HepG2 (cell line): Measurements from ENCODE around the gene PLIN3. TPM values are rescaled to one million over a fixed set of nuclear protein-coding genes. Genes with fewer than 3 reads are reported as not detected.

Experiments
- ATAC-seq: fragments of 200-7000 bp; cut with Tn5 transposase; 3 replicates; pipeline ENCODE4 v1.9.1; 2020; ENCODE audit warnings: mild to moderate bottlenecking, moderate library complexity
- BruUV-seq: library from RNA; stranded (reverse); fragments of 400-500 nt; replicated peaks from 2 replicates; lab custom pipeline; 2021; lab: Mats Ljungman, UMichigan
- CTCF ChIA-PET: fragments of 300-600 bp; formaldehyde crosslinking; extraction: SDS; loops from one replicate; lab custom pipeline; 2021; ENCODE audit warnings: low total read pairs, inconsistent platforms, low intra/inter-chr PET ratio; lab: Yijun Ruan, JAX
- POLR2A ChIA-PET: fragments of 350-600 bp; sonication (Branson Sonifier 250); formaldehyde crosslinking; loops from one replicate; lab custom pipeline; 2020; ENCODE audit warnings: antibody characterized with exemption, inconsistent platforms; lab: Yijun Ruan, JAX
- DNase-seq: peaks from one replicate; pipeline ENCODE4 v3.0.0-alpha.2; 2015; ENCODE audit warnings: low spot score
- FAIRE-seq: peaks from 3 replicates; lab custom pipeline; 2011; peaks lifted over from hg19 to GRCh38; lab: Jason Lieb, UNC
- H2AFZ ChIP-seq: one replicate; pipeline ENCODE4 v1.6.1; 2011; ENCODE audit warnings: low read length, inconsistent platforms
- H3K27ac ChIP-seq: fragments of 300-600 bp; 3 replicates; pipeline ENCODE4 v1.8.0; 2011; ENCODE audit warnings: mixed run types, mild to moderate bottlenecking, mixed read lengths, low read length, inconsistent platforms; ENCODE audit not compliant: insufficient read depth; ENCODE audit errors: extremely low read length
- H3K27me3 ChIP-seq, 2 experiments: fragments of 200-600 bp in 1 of 2; 2 replicates in 1 of 2; 3 replicates in 1 of 2; pipeline versions ENCODE4 v1.6.0 to v1.8.0; 2011; ENCODE audit warnings: low read length in 2 of 2, mild to moderate bottlenecking in 2 of 2, moderate library complexity in 2 of 2, inconsistent platforms in 1 of 2; ENCODE audit not compliant: insufficient read depth in 2 of 2, control insufficient read depth in 1 of 2
- H3K36me3 ChIP-seq, 2 experiments: fragments of 200-600 bp in 1 of 2; replicated peaks in 1 of 2; 2 replicates in 1 of 2; 3 replicates in 1 of 2; pipeline versions ENCODE4 v1.5.1 to v1.8.0; 2011; ENCODE audit warnings: low read length in 2 of 2, inconsistent platforms in 1 of 2; ENCODE audit not compliant: insufficient read depth in 2 of 2, control insufficient read depth in 1 of 2
- H3K4me1 ChIP-seq: 2 replicates; pipeline ENCODE4 v1.5.1; 2012; ENCODE audit warnings: low read length, inconsistent platforms; ENCODE audit not compliant: insufficient read depth
- H3K4me2 ChIP-seq: 2 replicates; pipeline ENCODE4 v1.6.0; 2011; ENCODE audit warnings: low read depth, low read length, inconsistent platforms
- H3K4me3 ChIP-seq, 3 experiments: fragments of 200-600 bp in 1 of 3; sonication (generic), shearing (Covaris generic) in 1 of 3; replicated peaks in 1 of 3; 2 replicates each; pipeline ENCODE4 v1.5.1; 2011 to 2016; ENCODE audit warnings: low read length in 3 of 3, inconsistent platforms in 2 of 3, low read depth in 2 of 3, mild to moderate bottlenecking in 2 of 3, control low read depth in 1 of 3, mixed read lengths in 1 of 3; ENCODE audit not compliant: insufficient read depth in 1 of 3
- H3K79me2 ChIP-seq: one replicate; pipeline ENCODE4 v1.6.1; 2011; ENCODE audit warnings: low read length, inconsistent platforms; ENCODE audit not compliant: insufficient read depth
- H3K9ac ChIP-seq: 2 replicates; pipeline ENCODE4 v1.6.0; 2011; ENCODE audit warnings: mild to moderate bottlenecking, low read depth, low read length, inconsistent platforms; ENCODE audit not compliant: insufficient read depth
- H3K9me3 ChIP-seq: 2 replicates; pipeline ENCODE4 v1.5.1; 2012; ENCODE audit warnings: mild to moderate bottlenecking, low read length
- H4K20me1 ChIP-seq: 2 replicates; pipeline ENCODE4 v1.6.0; 2011; ENCODE audit warnings: inconsistent platforms, mild to moderate bottlenecking, low read length, moderate library complexity; ENCODE audit not compliant: insufficient read depth
- ATF7 ChIP-seq, 2 experiments: fragments of 450-650 bp in 1 of 2; sonication (generic) in 1 of 2; formaldehyde crosslinking in 1 of 2; IDR thresholded peaks; 2 replicates each; pipeline versions ENCODE4 v1.4.0 to v1.6.1; 2016 to 2020; ENCODE audit warnings: antibody characterized with exemption in 1 of 2, mild to moderate bottlenecking in 1 of 2, missing genetic modification reagents in 1 of 2
- FOXA1 ChIP-seq, 2 experiments: fragments of 450-650 bp in 1 of 2; sonication (generic) in 1 of 2; formaldehyde crosslinking in 1 of 2; IDR thresholded peaks; 2 replicates each; pipeline versions ENCODE4 v1.4.0 to v1.6.1; 2016 to 2020; ENCODE audit warnings: missing genetic modification reagents in 1 of 2
- KDM1A ChIP-seq: IDR thresholded peaks from 2 replicates; pipeline ENCODE4 v1.6.1; 2016; ENCODE audit warnings: missing compliant biosample characterization
- MAX ChIP-seq: IDR thresholded peaks from 2 replicates; pipeline ENCODE4 v1.6.1; 2012; ENCODE audit warnings: inconsistent platforms
- MED1 ChIP-seq: sonication (generic); formaldehyde crosslinking; IDR thresholded peaks from 2 replicates; pipeline ENCODE4 v1.4.0; 2020; ENCODE audit warnings: missing genetic modification reagents
- MIXL1 ChIP-seq: IDR thresholded peaks from 2 replicates; pipeline ENCODE4 v1.6.1; 2016
- PCBP2 ChIP-seq: fragments of 200-400 bp; formaldehyde crosslinking; optimal IDR thresholded peaks from 2 replicates; pipeline ENCODE3; 2018; ENCODE audit warnings: low read length, low read depth; ENCODE audit not compliant: poor library complexity, severe bottlenecking
- SKIL ChIP-seq: sonication (generic); formaldehyde crosslinking; IDR thresholded peaks from 2 replicates; pipeline ENCODE4 v1.8.0; 2022; ENCODE audit warnings: missing genetic modification reagents, mild to moderate bottlenecking, moderate library complexity, borderline replicate concordance
- SMAD9 ChIP-seq: sonication (generic); formaldehyde crosslinking; IDR thresholded peaks from 2 replicates; pipeline ENCODE4 v1.5.1; 2020; ENCODE audit warnings: mild to moderate bottlenecking, missing genetic modification reagents
- TCF7 ChIP-seq: sonication (generic); IDR thresholded peaks from 2 replicates; pipeline ENCODE4 v1.6.1; 2016; ENCODE audit warnings: antibody characterized with exemption, low read depth
- TRAFD1 ChIP-seq: sonication (generic); formaldehyde crosslinking; IDR thresholded peaks from 2 replicates; pipeline ENCODE4 v1.5.1; 2020; ENCODE audit warnings: missing genetic modification reagents, mild to moderate bottlenecking, borderline replicate concordance
- ZFP37 ChIP-seq: sonication (generic); formaldehyde crosslinking; IDR thresholded peaks from 2 replicates; pipeline ENCODE4 v1.4.0; 2020; ENCODE audit warnings: missing genetic modification reagents, borderline replicate concordance
- ZNF562 ChIP-seq: sonication (generic); formaldehyde crosslinking; IDR thresholded peaks from 2 replicates; pipeline ENCODE4 v1.8.0; 2022; ENCODE audit warnings: missing genetic modification reagents, borderline replicate concordance
- ZNF703 ChIP-seq: sonication (generic); formaldehyde crosslinking; IDR thresholded peaks from 2 replicates; pipeline ENCODE4 v1.5.1; 2020; ENCODE audit warnings: missing genetic modification reagents, mild to moderate bottlenecking, moderate library complexity, borderline replicate concordance
- ZNF878 ChIP-seq: sonication (generic); formaldehyde crosslinking; IDR thresholded peaks from 2 replicates; pipeline ENCODE4 v1.8.1; 2023; ENCODE audit warnings: mild to moderate bottlenecking, missing genetic modification reagents, moderate library complexity
- WGBS: methylation state at CpG from one replicate; pipeline ENCODE4 v1.1.6; 2017; ENCODE audit warnings: low lambda C conversion rate; 5-methylcytosine and 5-hydroxymethylcytosine counted together
- in situ Hi-C: cut with HindIII; loops from 2 replicates; pipeline ENCODE4 v1.10.0; 2017; ENCODE audit warnings: low pct_unique_long_range_greater_than_20kb; ENCODE audit not compliant: extremely low pct_ligation_motif_present
- intact Hi-C: fragments of 100-400 bp; cut with micrococcal nuclease; formaldehyde crosslinking; loops from one replicate; pipeline ENCODE4 v1.10.0; 2022; ENCODE audit not compliant: unreplicated experiment
- polyA plus RNA-seq, 8 experiments: library from polyadenylated mRNA; depleted of rRNA in 3 of 8; stranded (reverse) in 7 of 8; unstranded in 1 of 8; fragments of >200 nt; fragmentation: Illumina TruSeq in 4 of 8; extraction: Trizol in 4 of 8; gene quantifications; 2 replicates each; pipeline versions ENCODE4 v1.2.1 to v1.2.3, GENCODE V29; 2011 to 2016; ENCODE audit warnings: low read depth in 4 of 8, missing spikeins in 1 of 8, mixed read lengths in 1 of 8; ENCODE audit not compliant: insufficient read depth in 1 of 8
- total RNA-seq, 5 experiments: library from RNA; depleted of rRNA; stranded (reverse); fragments of >200 nt; fragmentation: Illumina TruSeq; extraction: Trizol; gene quantifications; 2 replicates each; pipeline ENCODE4 v1.2.3, GENCODE V29; 2016; ENCODE audit warnings: low read depth in 1 of 5

The PLIN3 gene
- total and polyA plus RNA-seq, 2 of the 13 experiments (the other 11 are each of a cell fraction or from before 2014, with no cell fraction given) = 49.3 to 57.9 TPM

GRCh38 chr19:4816202-4816949 lies 51.1 kb downstream of the PLIN3 start (continued):
- TF ChIP-seq PCBP2 = no peak
- no peak for TF ChIP-seq ZNF878

- H3K79me2 ChIP-seq = no peaks in the 10 kb centered on the region
- peaks cover 37% of the 10 kb centered on the region for H3K4me1 ChIP-seq
- peak overlapping the region in 1 of 3 experiments; percentile 27; a peak in 1 of 6 replicates for H3K4me3 ChIP-seq
- in situ Hi-C loops (no loop called here), intact Hi-C loops (no loop called here)
- ATAC-seq = peak; percentile 82
- peak; percentile 93 for DNase-seq
- FAIRE-seq = peak; percentile 96
- peak overlapping the region; percentile 31; the same call in 1 of the 2 replicates for H3K9ac ChIP-seq
- ChIA-PET POLR2A (no interaction called here), CTCF (no interaction called here)
- no peaks in the 10 kb centered on the region for H3K27me3 ChIP-seq
- no peaks in the 10 kb centered on the region for H4K20me1 ChIP-seq
- peak overlapping the region; percentile 45 for H3K27ac ChIP-seq
- 31% methylated on average over 25 of the region's 28 CpGs for WGBS
- peaks cover 4% of the 10 kb centered on the region in 2 experiments; a peak in 2 of 5 replicates for H3K36me3 ChIP-seq
- H2AFZ ChIP-seq = no peak overlapping the region
- no TSS peak for BruUV-seq
- no peaks in the 10 kb centered on the region for H3K9me3 ChIP-seq
- H3K4me2 ChIP-seq = peak overlapping the region; percentile 65
- 0 out of 2 replicates have a peak, but pooled peaks have one; percentile 4 for TF ChIP-seq ATF7 (IDR thresholded peaks at IDR 0.05)
- TF ChIP-seq ATF7 (CRISPR knock-in tag; IDR thresholded peaks at IDR 0.05) = no peak
- TF ChIP-seq TCF7 = no peak
- peak; percentile 97 for TF ChIP-seq MAX
- no peak for TF ChIP-seq TRAFD1 (CRISPR knock-in tag)
- no peak for TF ChIP-seq MIXL1 (CRISPR knock-in tag)
- no peak for TF ChIP-seq FOXA1 (IDR thresholded peaks at IDR 0.05)
- no peak for TF ChIP-seq FOXA1 (CRISPR knock-in tag; IDR thresholded peaks at IDR 0.05)
- no peak for TF ChIP-seq ZFP37 (CRISPR knock-in tag)
- TF ChIP-seq KDM1A (CRISPR knock-in tag) = no peak
- no peak for TF ChIP-seq ZNF703 (CRISPR knock-in tag)
- TF ChIP-seq MED1 (CRISPR knock-in tag) = no peak
- no peak for TF ChIP-seq SMAD9
- TF ChIP-seq ZNF562 (CRISPR knock-in tag) = no peak
- no peak for TF ChIP-seq SKIL (CRISPR knock-in tag)
Observed at GRCh38 chr19:4815426-4816201, 51.9 kb downstream of the PLIN3 start.
